Right renal cortex interstitium (tissue), 3 donors: ENCODE measurements around the gene RNF41. TPM values are rescaled to one million over a fixed set of nuclear protein-coding genes. Genes with fewer than 3 reads are reported as not detected.
A peak's percentile ranks its signal among the peaks of the same experiment; 100 is the strongest.
"Not testable (repeated sequence)": the region's sequence is repeated elsewhere in the genome, so short reads cannot be mapped to it uniquely, and the experiment has no call there.

Source experiments
- DNase-seq, 3 donors: peaks; one replicate each; pipeline ENCODE4 v3.0.0-alpha.2; 2013; ENCODE audit warnings: low read depth in 3 of 3, low spot score in 2 of 3
- polyA plus RNA-seq, 3 donors: library from polyadenylated mRNA; unstranded; fragments of 120-200 nt; gene quantifications; one replicate each; pipeline ENCODE4 v1.2.1, GENCODE V29; 2013; ENCODE audit not compliant: insufficient read length in 3 of 3

RNF41 gene
- polyA plus RNA-seq, 3 donors = 44.8 to 48.4 (median 46.7) TPM

DNA sequence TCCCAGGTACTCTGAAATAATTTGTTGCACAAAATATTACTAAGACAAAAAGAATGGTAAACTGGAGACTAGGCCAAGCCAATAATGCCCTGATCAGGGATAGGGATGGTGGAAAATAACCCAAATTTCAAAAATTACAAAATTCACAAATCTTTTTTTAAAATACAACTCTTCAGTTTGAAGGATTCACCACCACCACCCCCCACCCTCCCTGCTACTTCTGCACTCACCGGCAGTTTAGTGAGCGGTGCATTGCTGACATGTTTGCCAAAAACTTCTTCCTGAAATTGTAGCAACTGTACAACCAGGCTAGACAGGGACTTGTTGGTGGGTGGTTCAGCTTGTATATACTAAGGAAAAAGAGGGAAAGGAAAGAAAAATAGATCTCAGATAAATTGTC, 34.8 kb downstream of the RNF41 start:
- no peak for DNase-seq

DNA sequence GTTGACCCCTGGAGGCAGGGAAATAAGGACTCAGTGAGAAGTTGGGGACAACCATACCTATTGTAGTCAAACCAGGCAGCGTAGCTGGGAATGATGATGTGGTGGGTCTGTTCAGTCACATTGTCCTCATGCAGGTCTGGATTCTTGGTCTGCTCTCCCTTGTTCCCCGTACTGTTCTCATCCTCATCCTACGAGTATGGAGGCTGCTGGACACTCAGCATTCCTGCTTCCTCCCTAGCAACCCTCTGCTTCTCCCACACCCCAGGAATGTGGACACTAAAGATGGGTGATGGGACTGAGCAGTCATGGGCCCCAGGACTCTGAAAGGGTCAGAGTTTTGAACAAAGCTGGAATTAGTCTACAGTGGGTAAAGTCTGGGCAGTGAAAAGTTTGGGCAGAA, 43.4 kb downstream of the RNF41 start:
- DNase-seq = no peak

DNA sequence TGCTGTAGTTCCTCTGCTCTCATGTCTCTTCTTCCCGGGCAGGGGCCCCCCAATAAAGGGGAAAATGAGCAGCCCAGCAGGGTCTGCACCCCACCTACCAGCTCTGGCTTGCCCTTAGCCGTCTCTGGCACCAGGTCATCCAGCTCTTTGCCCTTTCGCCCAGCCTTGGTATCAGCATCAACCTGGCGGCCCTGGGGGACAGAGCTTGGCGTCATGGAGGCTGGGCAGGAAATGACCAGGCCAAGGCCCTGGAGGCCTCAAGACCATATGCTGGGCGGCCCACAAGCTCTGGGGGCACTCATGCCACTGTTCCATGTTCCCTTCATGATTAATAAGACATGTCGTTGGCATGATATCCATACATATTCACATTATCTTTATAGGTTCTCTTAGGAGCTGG, 48.9 kb downstream of the RNF41 start:
- no peak for DNase-seq

DNA sequence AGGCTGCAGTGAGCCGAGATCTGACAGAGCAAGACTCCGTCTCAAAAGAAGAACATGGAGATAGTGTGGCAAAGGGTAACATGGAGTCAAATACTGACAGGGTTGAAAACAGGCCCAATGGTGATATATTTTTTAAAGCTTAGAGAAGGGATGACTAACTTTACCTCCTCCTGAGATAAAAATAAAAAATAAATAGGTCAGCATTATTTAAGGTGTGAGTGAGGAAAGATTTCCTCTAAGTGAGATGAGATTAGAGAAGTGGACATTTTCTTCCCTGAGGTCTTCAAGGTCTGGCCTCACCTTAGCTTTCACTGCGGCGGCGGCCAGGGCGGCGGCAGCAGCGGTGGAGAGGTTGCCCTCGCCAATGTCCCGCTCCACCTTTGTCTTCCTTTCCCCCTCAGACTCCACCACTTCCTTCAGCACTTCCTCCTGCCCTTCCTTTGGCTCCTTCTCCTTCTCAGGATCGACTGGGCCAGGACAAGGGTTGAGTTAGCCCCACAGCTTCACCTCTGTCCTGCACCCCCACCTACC, 52.4 kb downstream of the RNF41 start:
- DNase-seq = no peak

DNA sequence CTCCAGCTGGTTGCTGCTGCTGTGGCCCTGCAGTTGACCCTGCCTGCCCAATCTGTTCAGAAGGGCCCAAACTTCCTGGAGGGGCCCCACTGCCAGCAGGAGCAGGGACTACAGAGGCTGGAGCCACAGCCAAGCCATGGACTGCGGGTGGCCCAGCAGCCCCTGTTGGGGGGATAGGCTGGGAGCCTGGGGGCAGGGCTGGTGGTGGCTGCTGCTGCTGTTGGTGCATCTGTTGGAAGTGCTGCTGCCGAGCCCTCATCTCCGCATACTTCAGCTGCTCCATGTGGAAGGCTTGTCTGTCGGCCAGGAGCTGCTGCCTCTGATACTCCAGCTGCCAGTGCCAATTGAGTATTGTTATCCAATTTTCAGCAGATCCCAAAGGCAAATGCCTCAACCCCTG, 56.4 kb downstream of the RNF41 start:
- no peak for DNase-seq

DNA sequence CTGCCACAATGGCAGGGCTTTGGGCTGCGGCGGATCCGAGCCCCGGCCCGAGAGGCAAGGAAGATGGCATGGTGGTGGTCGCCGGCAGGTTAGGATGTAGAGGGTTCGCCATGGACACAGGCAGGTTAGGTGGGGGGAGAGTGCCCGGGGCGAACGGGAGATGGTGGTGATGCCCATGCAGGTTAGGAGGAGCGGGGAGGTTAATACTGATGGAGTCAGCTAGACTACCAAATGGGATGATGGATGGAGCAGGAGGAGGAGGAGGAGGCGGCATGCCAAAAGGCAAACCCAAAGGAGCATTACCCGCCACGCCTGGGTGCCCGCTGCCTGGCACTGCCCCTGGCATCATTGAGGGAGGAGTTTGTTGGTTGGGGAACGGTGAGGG, 57.4 kb downstream of the RNF41 start:
- DNase-seq = no peak

DNA sequence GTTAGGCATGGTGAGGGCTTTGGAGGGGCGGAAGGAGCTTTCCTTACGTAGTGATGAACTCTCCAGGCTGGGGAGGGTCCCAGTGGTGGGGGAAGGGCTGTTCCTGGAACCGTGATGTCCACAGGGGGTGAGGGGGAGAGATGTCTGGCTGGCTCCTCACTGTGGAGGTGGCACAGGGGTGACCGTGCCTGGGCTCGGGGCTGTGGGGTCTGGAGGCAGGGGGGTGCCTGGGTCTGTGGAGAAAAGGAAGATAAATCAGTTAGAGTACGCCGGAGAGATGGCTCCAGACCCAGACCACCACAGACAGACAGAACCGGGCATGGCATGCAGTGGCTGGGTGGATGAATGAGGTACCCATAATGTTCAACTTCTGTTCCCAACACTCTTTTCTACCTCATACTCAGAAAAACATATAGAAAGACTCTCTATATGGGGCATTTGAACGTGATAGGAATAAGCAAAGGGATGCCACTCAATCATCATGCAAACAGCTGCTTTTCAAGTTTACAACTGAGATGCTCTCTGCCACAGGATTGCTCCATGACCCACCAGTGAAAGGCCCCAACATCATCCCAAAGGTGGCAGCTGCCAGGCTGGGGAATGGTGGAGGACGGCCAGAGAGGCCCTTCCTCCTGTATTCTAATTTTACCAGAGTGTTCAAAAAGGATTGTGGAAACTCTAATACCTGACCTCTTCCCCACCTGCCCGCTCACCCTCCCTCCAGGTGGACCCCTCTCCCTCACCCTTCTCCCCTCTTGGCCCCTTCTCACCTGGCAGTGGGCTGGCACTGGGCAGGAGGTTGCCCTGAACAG, 58.0 kb downstream of the RNF41 start:
- no peak for DNase-seq

DNA sequence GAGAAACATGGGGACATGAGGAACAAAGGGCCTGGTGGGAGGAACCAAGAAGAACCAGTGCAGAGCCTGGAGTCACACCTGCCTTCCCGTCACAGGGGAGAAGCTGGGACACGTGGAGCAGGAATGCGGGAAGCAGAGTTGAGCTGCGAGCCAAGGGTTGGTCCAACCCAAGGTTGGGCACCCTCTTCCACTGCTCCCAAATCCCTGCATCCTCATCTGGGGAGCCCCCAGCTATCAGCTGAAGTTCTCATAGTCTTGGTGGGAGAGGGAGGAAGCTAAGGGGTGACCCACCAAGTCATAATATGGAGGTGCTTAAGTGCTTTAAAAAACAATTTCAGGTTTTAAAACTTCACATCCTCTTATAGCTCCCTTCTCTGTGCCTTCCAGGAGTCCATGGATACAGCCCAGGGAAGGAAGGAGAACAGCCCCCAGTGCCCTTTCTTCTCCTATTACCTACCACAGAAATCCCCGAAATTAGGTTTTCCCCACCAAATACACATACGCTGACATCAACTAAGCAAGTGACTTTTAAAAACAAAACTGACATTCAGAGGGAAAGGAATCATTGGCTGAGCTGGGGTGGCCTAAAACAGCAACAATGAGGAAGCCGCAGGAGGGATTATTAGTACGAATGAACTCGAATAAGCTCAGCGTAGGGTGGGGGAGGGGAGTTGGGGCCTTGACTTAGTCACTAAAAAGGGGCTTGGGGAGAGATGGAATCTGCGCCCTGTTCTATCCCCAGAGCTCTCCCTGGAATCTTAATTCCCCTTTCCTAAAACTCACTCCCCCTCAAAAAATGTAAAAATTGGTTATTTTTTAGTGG, 59.0 kb downstream of the RNF41 start:
- no peak for DNase-seq

DNA sequence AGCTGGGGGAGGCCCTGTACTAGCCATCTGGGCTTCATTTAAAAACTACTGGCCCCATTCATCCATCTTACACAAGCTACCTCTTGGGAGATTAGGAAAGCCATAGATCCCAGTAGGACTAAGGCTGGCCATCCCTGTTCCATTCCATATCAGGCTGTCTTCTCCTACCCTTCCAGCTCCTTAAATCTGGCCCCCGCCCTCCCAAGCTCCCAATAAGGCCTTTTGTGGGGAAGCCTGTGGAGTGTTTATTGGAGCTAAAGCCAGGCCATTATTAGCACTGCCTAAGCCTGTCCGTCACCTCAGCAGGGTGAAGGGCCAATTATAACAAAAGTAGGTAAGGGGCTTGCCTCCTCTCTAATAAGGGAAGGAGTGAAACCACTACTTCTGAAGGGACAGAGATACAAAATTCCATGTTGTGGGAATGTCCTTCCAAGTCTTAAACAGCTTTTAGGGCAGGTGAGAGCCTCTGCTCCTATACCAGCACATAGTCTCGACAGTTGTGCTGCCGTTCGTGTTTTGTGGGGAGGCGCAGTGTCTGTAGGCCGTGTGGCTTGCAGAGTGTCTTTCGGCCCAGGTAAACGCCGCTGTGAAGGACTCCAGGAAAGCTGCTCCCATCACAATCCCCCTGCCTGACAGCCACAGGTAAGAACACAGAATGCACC, 59.9 kb downstream of the RNF41 start:
- DNase-seq = no peak

DNA sequence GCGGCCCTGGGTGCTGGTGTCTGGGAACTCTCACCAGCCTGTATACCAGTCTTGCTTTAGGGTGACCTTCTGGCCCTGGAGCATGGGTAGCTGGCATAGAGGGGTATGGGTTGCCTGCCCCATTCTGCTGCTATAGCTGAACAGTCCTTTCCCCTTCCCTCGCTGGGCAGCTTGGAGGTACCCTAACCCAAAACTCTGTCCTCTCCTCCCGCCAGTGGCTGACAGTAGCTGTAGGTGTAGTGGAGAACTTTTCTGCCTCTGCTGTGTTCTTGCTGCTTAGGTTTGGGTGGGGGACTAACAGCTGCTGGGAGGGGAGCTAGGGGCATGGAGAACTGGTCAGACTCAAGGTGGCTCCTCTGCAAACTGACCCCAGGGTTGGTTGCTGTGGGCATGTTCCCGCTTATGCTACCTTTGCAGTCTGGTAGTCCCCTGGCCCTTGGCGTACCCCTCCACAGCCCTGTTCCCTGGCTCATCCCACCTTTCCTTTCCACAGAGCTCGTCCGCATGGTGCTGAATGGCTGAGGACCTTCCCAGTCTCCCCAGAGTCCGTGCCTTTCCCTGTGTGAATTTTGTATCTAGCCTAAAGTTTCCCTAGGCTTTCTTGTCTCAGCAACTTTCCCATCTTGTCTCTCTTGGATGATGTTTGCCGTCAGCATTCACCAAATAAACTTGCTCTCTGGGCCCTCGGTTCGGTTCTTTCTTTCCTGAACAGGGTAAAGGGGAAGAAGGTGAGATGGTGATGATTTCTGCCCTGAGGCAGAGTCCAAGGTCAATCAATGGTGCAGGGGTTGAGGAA, 60.6 kb downstream of the RNF41 start:
- DNase-seq = no peak

DNA sequence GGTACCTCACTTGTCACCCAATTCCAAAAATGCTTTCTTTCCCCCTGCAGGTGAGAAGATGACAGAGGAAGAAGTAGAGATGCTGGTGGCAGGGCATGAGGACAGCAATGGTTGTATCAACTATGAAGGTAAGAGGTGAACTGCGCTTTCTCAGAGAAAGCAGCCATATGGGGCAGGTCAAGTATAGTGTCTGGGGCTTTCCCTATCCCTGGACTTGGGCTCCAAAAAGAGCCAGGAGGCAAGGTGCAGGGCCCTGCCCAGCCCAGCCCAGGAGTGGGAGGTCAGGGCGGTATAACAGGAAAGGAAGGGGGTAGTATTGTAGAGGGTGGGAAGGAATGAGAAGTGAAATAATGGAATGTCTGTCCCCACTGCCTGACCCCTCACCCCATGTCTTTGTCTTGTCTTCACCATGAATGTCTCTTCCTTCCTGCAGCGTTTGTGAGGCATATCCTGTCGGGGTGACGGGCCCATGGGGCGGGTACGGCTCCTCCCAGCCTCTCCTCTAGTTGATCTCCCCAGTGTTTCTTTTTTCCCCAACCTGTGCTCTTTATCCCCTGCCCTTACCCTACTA, 61.4 kb downstream of the RNF41 start:
- no peak for DNase-seq

DNA sequence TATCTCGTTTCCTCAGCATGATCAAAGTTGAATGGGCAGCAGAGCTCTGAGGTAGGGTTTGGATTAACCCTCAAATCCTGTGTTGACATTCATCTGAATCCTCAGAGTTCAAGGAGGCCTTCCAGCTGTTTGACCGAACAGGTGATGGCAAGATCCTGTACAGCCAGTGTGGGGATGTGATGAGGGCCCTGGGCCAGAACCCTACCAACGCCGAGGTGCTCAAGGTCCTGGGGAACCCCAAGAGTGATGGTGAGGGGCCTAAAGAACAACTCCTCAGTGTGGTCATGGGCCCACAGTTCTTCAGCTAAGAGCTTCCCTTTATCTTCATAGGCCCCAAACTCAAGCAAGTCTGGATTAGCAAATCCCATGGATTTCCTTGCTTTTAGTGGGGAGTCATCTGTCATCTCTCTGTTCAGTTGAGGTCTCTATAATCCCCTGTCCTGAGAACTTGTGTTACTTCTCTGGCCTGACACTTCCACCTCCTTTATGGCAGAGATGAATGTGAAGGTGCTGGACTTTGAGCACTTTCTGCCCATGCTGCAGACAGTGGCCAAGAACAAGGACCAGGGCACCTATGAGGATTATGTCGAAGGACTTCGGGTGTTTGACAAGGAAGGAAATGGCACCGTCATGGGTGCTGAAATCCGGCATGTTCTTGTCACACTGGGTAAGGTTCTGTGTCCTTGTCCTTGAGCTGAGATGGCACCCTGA, 62.1 kb downstream of the RNF41 start:
- no peak for DNase-seq

DNA sequence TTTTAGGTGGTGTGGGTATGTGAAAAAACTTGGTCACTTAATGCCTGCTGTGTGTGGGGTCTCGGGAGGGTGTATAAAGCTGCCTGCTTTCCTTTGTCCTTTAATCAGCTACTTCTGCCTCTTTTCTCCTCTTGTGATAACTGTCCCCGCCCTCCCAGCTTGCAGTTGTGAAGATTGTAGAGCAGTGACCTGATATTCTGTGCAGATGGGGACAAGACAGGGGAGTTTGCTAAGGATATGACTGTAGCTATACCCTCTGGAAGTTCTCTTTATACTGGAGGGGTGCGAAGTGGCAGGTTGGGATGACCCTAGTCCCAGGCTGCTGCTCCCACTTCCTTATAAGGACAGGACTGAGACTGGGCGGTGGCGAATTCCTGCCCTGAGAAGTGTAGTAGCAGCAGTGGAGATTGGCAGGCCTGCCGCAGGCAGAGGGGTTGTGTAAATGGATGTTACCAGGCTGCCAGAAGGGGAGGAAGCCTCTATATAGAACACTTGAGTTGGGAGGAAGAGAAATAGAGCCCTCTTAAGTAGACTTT, 62.7 kb downstream of the RNF41 start:
- peak in 1 of 3 donors; percentile 36 for DNase-seq

DNA sequence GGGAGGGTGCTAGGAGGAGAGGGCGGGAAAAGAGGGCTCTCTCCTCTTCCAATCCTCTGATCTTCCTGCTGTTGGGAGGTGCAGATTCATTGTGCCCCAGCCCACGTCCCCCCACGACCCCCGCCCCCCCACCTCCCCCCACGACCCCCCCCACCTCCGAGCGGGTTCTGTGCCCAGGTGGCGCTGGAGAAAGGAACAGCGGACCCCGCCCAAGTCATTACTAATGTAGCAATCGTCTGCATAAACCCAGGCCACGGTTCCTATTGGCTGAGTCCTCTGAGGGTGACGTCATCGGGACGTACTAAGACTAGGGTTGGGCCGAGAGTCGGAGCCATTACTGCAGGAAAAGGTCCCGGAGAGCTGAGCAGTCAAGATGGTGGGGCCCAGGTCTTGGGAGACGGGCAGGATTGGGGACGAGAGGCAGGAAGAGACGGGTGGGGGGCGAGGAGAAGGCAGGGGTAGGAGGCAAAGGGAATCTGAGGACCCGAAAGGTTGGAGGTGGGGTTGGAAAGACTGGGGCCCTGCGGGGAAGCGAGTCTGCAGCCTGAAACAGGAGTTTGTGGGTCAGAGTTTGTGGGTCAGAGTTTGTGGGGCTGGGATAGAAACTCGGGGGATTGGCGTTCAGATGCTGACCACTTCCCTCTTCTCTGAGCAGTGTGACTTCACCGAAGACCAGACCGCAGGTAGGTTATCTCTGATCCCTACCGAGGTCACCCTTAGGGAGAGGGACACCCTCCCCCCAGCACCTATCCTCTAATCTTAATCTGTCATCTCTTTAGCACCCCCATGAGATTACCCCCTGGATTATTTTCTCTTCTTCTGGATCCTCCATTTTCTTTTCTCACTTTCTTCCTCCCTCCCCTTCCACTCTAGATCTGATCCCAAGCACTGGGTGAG, 63.4 kb downstream of the RNF41 start, which contains the start of gene MYL6:
Gene MYL6 (plus strand): TSS at position 331 of the 897 bp plus-strand sequence. CDS start 43 bp downstream, at position 374.
- DNase-seq = peak; percentile 95 to 98 (median 97)

DNA sequence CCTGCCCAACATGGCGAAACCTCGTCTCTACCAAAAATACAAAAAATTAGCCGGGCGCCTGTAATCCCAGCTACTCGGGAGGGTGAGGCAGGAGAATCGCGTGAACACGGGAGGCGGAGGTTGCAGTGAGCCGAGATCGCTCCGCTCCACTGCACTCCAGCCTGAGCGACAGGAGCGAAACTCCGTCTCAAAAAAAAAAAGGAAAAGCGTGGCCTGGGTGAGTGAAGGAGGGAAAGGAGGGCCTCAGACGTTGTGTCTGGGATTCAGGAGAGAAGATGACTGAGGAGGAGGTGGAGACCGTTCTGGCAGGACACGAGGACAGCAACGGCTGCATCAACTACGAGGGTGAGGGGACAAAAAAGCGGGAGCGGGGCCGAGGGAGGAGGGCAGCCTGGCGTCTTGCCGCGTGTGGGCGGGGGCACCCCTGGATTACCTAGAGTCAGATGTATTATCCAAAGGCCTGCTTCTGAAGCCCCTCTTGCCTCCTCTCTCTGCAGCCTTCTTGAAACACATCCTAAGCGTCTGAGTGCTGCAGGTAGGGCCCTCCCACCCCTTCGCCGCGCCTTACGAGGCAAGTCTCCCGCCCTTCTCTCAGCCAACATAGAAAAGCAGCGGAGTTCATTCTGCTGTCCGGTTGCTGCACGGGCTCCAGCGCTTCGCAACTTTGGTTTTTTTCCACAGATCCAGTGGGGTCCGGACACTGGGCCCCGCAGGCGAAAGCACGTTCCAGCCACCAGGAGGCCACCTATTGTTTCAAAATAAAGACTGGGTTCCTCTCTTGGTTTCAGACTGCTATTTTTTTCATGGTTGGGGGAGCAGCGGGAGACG, 64.3 kb downstream of the RNF41 start:
- DNase-seq = peak; percentile 80 to 87 (median 86)

DNA sequence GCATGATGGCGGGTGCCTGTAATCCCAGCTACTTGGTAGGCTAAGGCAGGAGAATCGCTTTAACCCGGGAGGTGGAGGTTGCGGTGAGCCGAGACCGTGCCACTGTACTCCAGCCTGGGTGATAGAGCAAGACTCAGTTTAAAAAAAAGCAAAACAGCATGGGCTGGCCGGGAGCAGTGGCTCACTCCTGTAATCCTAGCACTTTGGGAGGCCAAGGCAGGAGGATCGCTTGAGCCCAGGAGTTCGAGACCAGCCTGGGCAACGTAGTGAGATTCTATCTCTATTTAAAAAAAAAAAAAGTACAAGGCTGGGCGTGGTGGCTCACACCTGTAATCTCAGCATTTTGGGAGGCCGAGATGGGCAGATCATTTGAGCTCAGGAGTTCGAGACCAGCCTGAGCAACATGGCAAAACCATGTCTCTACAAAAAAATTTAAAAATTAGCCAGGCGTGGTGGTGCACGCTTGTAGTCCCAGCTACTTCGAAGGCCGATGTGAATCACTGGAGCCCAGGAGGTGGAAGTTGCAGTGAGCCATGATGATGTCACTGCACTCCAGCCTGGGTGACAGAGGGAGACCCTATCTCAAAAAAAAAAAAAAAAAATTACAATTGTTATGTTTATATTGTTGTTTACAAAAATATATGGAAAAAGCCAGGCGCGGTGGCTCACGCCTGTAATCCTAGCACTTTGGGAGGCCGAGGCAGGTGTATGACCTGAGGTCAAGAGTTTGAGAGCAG, 65.1 kb downstream of the RNF41 start:
- DNase-seq = not testable (repeated sequence)
